Smooth muscle cell (in vitro differentiated cells): Measurements from ENCODE around the gene HSD11B1. TPM values are rescaled to one million over a fixed set of nuclear protein-coding genes. Genes with fewer than 3 reads are reported as not detected.

Source experiments
- DNase-seq: peaks from one replicate; lab custom pipeline; 2025; ENCODE audit not compliant: unreplicated experiment; lab: John Stamatoyannopoulos, UW
- H2AFZ ChIP-seq: fragments of 200-600 bp; sonication (generic); 2 replicates; pipeline ENCODE4 v1.6.0; 2016; ENCODE audit warnings: antibody characterized with exemption, low read depth, mild to moderate bottlenecking
- H3F3A ChIP-seq: fragments of 200-600 bp; sonication (generic); 2 replicates; pipeline ENCODE4 v1.6.0; 2017; ENCODE audit warnings: antibody characterized with exemption, low read depth
- H3K27ac ChIP-seq: fragments of 200-600 bp; sonication (generic); 2 replicates; pipeline ENCODE4 v1.5.1; 2016; ENCODE audit warnings: low read depth, mild to moderate bottlenecking
- H3K27me3 ChIP-seq: fragments of 200-600 bp; sonication (generic); 2 replicates; pipeline ENCODE4 v1.6.1; 2016; ENCODE audit warnings: low read depth, mild to moderate bottlenecking
- H3K36me3 ChIP-seq: fragments of 200-600 bp; sonication (generic); 2 replicates; pipeline ENCODE4 v1.5.1; 2016; ENCODE audit warnings: low read depth
- H3K4me1 ChIP-seq: fragments of 200-600 bp; sonication (generic); 2 replicates; pipeline ENCODE4 v1.5.1; 2016; ENCODE audit warnings: low read depth
- H3K4me2 ChIP-seq: fragments of 200-600 bp; sonication (generic); 2 replicates; pipeline ENCODE4 v1.6.0; 2016; ENCODE audit warnings: mild to moderate bottlenecking
- H3K4me3 ChIP-seq: fragments of 200-600 bp; sonication (generic); 2 replicates; pipeline ENCODE4 v1.5.1; 2016; ENCODE audit warnings: mild to moderate bottlenecking
- H3K79me2 ChIP-seq: fragments of 200-600 bp; sonication (generic); 2 replicates; pipeline ENCODE4 v1.6.0; 2016; ENCODE audit warnings: low read depth, mild to moderate bottlenecking
- H3K9ac ChIP-seq: fragments of 200-600 bp; sonication (generic); 2 replicates; pipeline ENCODE4 v1.6.0; 2016; ENCODE audit warnings: low read depth
- H3K9me3 ChIP-seq: fragments of 200-600 bp; sonication (generic); replicated peaks from 2 replicates; pipeline ENCODE4 v1.5.1; 2016; ENCODE audit warnings: low read depth
- H4K20me1 ChIP-seq: fragments of 200-600 bp; sonication (generic); 2 replicates; pipeline ENCODE4 v1.6.0; 2016; ENCODE audit warnings: low read depth
- CTCF ChIP-seq: fragments of 200-600 bp; sonication (generic); IDR thresholded peaks from 2 replicates; pipeline ENCODE4 v1.5.1; 2017; ENCODE audit warnings: borderline replicate concordance, mild to moderate bottlenecking, antibody characterized with exemption; ENCODE audit not compliant: insufficient read depth, poor library complexity, severe bottlenecking
- WGBS: methylation state at CpG from one replicate; pipeline ENCODE4 v1.1.7; 2016; ENCODE audit warnings: low lambda C conversion rate; 5-methylcytosine and 5-hydroxymethylcytosine counted together
- polyA plus RNA-seq: library from polyadenylated mRNA; unstranded; fragments of >200 nt; fragmentation: Nextera tagmentation; extraction: Ambion mirVana; gene quantifications from 2 replicates; pipeline ENCODE4 v1.2.1, GENCODE V29; 2016
- total RNA-seq: library from RNA; depleted of rRNA; stranded (reverse); fragments of >200 nt; gene quantifications from 2 replicates; pipeline ENCODE4 v1.2.3, GENCODE V29; 2014

HSD11B1 gene
- total and polyA plus RNA-seq, 2 experiments from 2014 or later = not detected

GRCh38 chr1:209741889-209742288, 37.2 kb downstream of the HSD11B1 start:
- H3K36me3 ChIP-seq = no peaks in the 10 kb centered on the region
- 88% methylated on average over 2 of the region's 2 CpGs for WGBS
- H3K27ac ChIP-seq = no peak overlapping the region
- H3K4me1 ChIP-seq = no peaks in the 10 kb centered on the region
- no peaks in the 10 kb centered on the region for H3F3A ChIP-seq
- no peak for TF ChIP-seq CTCF
- H2AFZ ChIP-seq = no peak overlapping the region
- no peak overlapping the region for H3K9ac ChIP-seq
- H3K4me2 ChIP-seq = no peak overlapping the region
- H3K4me3 ChIP-seq = no peak overlapping the region
- H4K20me1 ChIP-seq = no peaks in the 10 kb centered on the region
- no peaks in the 10 kb centered on the region for H3K9me3 ChIP-seq
- no peaks in the 10 kb centered on the region for H3K27me3 ChIP-seq
- no peak for DNase-seq
- H3K79me2 ChIP-seq = no peaks in the 10 kb centered on the region

DNA sequence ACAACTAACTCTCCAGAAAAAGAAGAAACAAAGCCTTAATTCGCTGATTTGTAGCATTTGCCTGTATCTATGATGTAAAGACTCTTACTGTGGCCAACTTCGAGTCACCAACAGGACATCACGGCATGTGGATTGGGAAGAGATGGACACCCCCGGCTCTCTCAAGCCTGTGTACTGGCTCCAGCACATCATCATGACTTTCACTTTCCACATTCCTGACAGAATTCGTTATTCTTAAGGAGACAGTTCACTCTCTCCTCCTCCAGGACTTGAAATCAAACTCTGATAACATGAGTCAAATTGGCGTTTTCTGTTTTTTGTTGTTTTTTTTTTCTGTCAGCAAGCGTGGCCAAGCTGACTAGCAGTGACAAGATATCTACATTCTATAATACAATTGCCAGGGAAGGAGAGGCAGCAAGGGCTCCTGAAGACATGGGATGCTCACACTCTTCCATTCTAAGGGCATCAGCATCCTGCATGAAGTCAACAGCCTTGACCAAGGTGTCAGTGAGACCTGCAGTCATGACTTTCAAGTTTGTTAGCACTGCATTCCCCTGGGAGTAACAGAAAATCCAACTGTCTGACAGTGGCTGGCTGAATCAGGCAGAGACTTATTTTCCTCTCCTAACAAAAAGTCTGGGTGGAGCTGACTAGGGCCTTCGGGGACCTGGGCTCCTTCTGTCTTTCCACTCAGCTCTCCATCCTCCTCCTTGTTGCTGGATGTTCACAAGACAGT, 37.9 kb downstream of the HSD11B1 start:
- no peaks in the 10 kb centered on the region for H3K9me3 ChIP-seq
- H2AFZ ChIP-seq = no peak overlapping the region
- 66% methylated on average over 8 of the region's 8 CpGs for WGBS
- no peaks in the 10 kb centered on the region for H3K4me1 ChIP-seq
- no peaks in the 10 kb centered on the region for H3K79me2 ChIP-seq
- TF ChIP-seq CTCF = no peak
- no peaks in the 10 kb centered on the region for H3K36me3 ChIP-seq
- no peaks in the 10 kb centered on the region for H3K27me3 ChIP-seq
- H3K27ac ChIP-seq = no peak overlapping the region
- no peak overlapping the region for H3K4me2 ChIP-seq
- H4K20me1 ChIP-seq = no peaks in the 10 kb centered on the region
- no peak overlapping the region for H3K4me3 ChIP-seq
- no peak overlapping the region for H3K9ac ChIP-seq
- no peaks in the 10 kb centered on the region for H3F3A ChIP-seq
- DNase-seq = no peak

- no peak overlapping the region for H3K27ac ChIP-seq
- H3K27me3 ChIP-seq = no peaks in the 10 kb centered on the region
- H3K36me3 ChIP-seq = no peaks in the 10 kb centered on the region
- no peaks in the 10 kb centered on the region for H3K9me3 ChIP-seq
- H3K4me2 ChIP-seq = no peak overlapping the region
- no peaks in the 10 kb centered on the region for H3K79me2 ChIP-seq
- H4K20me1 ChIP-seq = no peaks in the 10 kb centered on the region
- H3K4me1 ChIP-seq = no peaks in the 10 kb centered on the region
- no peak for DNase-seq
- TF ChIP-seq CTCF = no peak
- H2AFZ ChIP-seq = no peak overlapping the region
- H3K9ac ChIP-seq = no peak overlapping the region
- H3K4me3 ChIP-seq = no peak overlapping the region
- 85% methylated on average over 2 of the region's 2 CpGs for WGBS
- no peaks in the 10 kb centered on the region for H3F3A ChIP-seq
Observed at GRCh38 chr1:209743145-209743482, 38.5 kb downstream of the HSD11B1 start.
